Fibroblast of lung (primary cell): Measurements from ENCODE around the gene COP1. TPM values are rescaled to one million over a fixed set of nuclear protein-coding genes. Genes with fewer than 3 reads are reported as not detected.

Source experiments
- DNase-seq, 2 donors: peaks; one replicate each; pipeline versions ENCODE4 v3.0.0 to v3.0.0-alpha.2; 2010; ENCODE audit warnings: low read depth in 2 of 2
- H2AFZ ChIP-seq: 2 replicates; pipeline ENCODE4 v1.5.1; 2012; ENCODE audit warnings: low read length, control low read depth, inconsistent platforms
- H3K27ac ChIP-seq: 2 replicates; pipeline ENCODE4 v1.5.1; 2011; ENCODE audit warnings: low read length, control low read depth; ENCODE audit not compliant: insufficient read depth
- H3K27me3 ChIP-seq: 2 replicates; pipeline ENCODE4 v1.5.1; 2011; ENCODE audit warnings: mild to moderate bottlenecking, low read length; ENCODE audit not compliant: control insufficient read depth, insufficient read depth
- H3K36me3 ChIP-seq: 2 replicates; pipeline ENCODE4 v1.5.1; 2011; ENCODE audit warnings: low read length; ENCODE audit not compliant: control insufficient read depth, insufficient read depth
- H3K4me1 ChIP-seq: 2 replicates; pipeline ENCODE4 v1.5.1; 2011; ENCODE audit warnings: low read length; ENCODE audit not compliant: control insufficient read depth, insufficient read depth; ENCODE audit errors: extremely low read depth
- H3K4me2 ChIP-seq: 2 replicates; pipeline ENCODE4 v1.5.1; 2011; ENCODE audit warnings: low read length, control low read depth; ENCODE audit not compliant: insufficient read depth; ENCODE audit errors: extremely low read depth
- H3K4me3 ChIP-seq, 4 experiments: fragments of 200-600 bp in 1 of 4; sonication (generic) in 1 of 4; replicated peaks in 1 of 4; 2 replicates each; pipeline ENCODE4 v1.5.1; 2011 to 2016; ENCODE audit warnings: low read length in 4 of 4, low read depth in 3 of 4, mild to moderate bottlenecking in 3 of 4, control low read depth in 2 of 4, inconsistent platforms in 1 of 4, mixed read lengths in 1 of 4; ENCODE audit not compliant: insufficient read depth in 1 of 4; ENCODE audit errors: control extremely low read depth in 1 of 4
- H3K79me2 ChIP-seq: 2 replicates; pipeline ENCODE4 v1.5.1; 2012; ENCODE audit warnings: mild to moderate bottlenecking, low read length, inconsistent platforms; ENCODE audit not compliant: control insufficient read depth, insufficient read depth
- H3K9ac ChIP-seq: 2 replicates; pipeline ENCODE4 v1.5.1; 2011; ENCODE audit warnings: mild to moderate bottlenecking, low read length, control low read depth; ENCODE audit not compliant: insufficient read depth
- H3K9me3 ChIP-seq: 2 replicates; pipeline ENCODE4 v1.5.1; 2012; ENCODE audit warnings: low read depth, low read length; ENCODE audit not compliant: control insufficient read depth, insufficient read depth
- H4K20me1 ChIP-seq: 2 replicates; pipeline ENCODE4 v1.5.1; 2011; ENCODE audit warnings: low read length; ENCODE audit not compliant: control insufficient read depth, insufficient read depth; ENCODE audit errors: extremely low read depth
- EZH2 ChIP-seq: IDR thresholded peaks from 2 replicates; pipeline ENCODE4 v1.5.1; 2012; ENCODE audit warnings: low read length, control low read depth, mild to moderate bottlenecking; ENCODE audit errors: missing control alignments
- polyA plus RNA-seq, 2 donors: library from polyadenylated mRNA; depleted of rRNA in 1 of 2; stranded (reverse) in 1 of 2; unstranded in 1 of 2; fragments of >200 nt; gene quantifications; 2 replicates each; pipeline ENCODE4 v1.2.1, GENCODE V29; 2011 to 2012; ENCODE audit warnings: missing spikeins in 1 of 2
- total RNA-seq: library from RNA; depleted of rRNA; stranded (reverse); fragments of >200 nt; gene quantifications from 2 replicates; pipeline ENCODE4 v1.2.1, GENCODE V29; 2014
- TF ChIP-seq, protein P1 (sequence below), 2 donors: IDR thresholded peaks in 1 of 2; conservative IDR thresholded peaks in 1 of 2; 1 replicate in 1 of 2; 2 replicates in 1 of 2; pipeline ENCODE4 v1.5.1; 2011 to 2012; ENCODE audit warnings: low read length in 2 of 2, control low read depth in 1 of 2, inconsistent platforms in 1 of 2, low read depth in 1 of 2, mild to moderate bottlenecking in 1 of 2

The COP1 gene
- total and polyA plus RNA-seq, 2 donors (not counting 1 experiment from before 2014, with no cell fraction given): 42.0 to 48.1 TPM

DNA sequence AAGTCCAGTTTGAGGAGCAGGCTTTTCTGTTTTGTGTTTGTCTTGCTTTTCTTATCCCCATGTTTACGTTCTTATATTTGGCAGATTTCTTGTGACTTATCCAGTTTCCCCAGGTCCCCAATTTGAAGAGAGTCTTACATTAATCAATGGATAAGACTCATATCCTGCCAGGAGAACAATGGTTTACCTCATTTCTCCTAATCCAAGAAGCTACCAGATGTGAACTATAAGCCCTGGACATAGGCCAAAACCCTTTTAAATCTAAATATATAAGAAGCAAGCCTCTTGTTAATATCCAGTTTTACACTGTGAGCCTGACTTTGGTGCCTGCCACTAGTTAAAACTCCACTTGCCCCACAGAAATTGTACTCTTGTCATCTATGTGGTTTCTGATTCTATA lies 15.1 kb upstream of the COP1 start:
- DNase-seq: peak in 1 of 2 donors; percentile 6
- TF ChIP-seq, protein P1, sequence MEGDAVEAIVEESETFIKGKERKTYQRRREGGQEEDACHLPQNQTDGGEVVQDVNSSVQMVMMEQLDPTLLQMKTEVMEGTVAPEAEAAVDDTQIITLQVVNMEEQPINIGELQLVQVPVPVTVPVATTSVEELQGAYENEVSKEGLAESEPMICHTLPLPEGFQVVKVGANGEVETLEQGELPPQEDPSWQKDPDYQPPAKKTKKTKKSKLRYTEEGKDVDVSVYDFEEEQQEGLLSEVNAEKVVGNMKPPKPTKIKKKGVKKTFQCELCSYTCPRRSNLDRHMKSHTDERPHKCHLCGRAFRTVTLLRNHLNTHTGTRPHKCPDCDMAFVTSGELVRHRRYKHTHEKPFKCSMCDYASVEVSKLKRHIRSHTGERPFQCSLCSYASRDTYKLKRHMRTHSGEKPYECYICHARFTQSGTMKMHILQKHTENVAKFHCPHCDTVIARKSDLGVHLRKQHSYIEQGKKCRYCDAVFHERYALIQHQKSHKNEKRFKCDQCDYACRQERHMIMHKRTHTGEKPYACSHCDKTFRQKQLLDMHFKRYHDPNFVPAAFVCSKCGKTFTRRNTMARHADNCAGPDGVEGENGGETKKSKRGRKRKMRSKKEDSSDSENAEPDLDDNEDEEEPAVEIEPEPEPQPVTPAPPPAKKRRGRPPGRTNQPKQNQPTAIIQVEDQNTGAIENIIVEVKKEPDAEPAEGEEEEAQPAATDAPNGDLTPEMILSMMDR (conservative IDR thresholded peaks at IDR 0.05 in 1 of 2, IDR thresholded peaks at IDR 0.05 in 1 of 2; ENCODE audit: low read depth in 1 of 2, low read length in 2 of 2): no peak
- no peak for TF ChIP-seq EZH2
- no peaks in the 10 kb centered on the region for H3K9me3 ChIP-seq
- no peaks in the 10 kb centered on the region for H3K27me3 ChIP-seq
- no peak overlapping the region for H3K4me3 ChIP-seq
- H3K4me1 ChIP-seq: no peaks in the 10 kb centered on the region
- H3K9ac ChIP-seq: no peak overlapping the region
- no peaks in the 10 kb centered on the region for H3K79me2 ChIP-seq
- no peak overlapping the region for H2AFZ ChIP-seq
- no peak overlapping the region for H3K27ac ChIP-seq
- no peaks in the 10 kb centered on the region for H3K36me3 ChIP-seq
- H3K4me2 ChIP-seq: no peak overlapping the region
- H4K20me1 ChIP-seq: no peaks in the 10 kb centered on the region

DNA sequence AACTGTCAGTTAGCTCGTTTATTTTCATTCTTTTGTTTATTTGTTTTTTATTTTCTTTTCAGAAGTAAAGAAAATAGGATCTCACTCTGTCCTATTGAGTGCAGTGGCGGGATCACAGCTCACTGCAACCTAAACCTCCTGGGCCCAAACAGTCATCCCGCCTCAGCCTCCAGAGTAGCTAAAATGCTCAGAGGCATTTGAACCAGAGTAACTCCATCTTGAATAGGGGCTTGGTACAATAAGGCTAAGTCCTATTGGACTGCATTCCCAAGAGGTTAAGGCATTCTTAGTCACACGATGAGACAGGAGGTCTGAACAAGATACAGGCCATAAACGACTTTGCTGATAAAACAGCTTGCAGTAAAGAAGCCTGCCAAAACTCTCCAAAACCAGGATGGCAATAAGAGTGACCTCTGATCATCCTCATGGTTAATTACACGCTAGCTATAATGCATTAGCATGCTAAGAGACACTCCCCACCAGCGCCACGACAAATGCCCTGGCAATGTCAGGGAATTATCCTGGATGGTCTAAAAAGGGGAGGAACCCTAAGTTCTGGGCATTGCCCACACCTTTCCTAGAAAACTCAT lies 13.1 kb upstream of the COP1 start:
- Histone ChIP-seq H3K9me3 (no peaks in the 10 kb centered on the region), H2AFZ (no peak overlapping the region), H3K4me3 (no peak overlapping the region), H3K4me1 (no peaks in the 10 kb centered on the region), H3K79me2 (no peaks in the 10 kb centered on the region), H3K9ac (no peak overlapping the region), H3K4me2 (no peak overlapping the region), H3K27ac (no peak overlapping the region), H3K27me3 (no peaks in the 10 kb centered on the region), H3K36me3 (no peaks in the 10 kb centered on the region), H4K20me1 (no peaks in the 10 kb centered on the region)
- DNase-seq: no peak
- TF ChIP-seq, protein P1 (conservative IDR thresholded peaks at IDR 0.05 in 1 of 2, IDR thresholded peaks at IDR 0.05 in 1 of 2; ENCODE audit: low read depth in 1 of 2, low read length in 2 of 2): no peak
- no peak for TF ChIP-seq EZH2

DNA sequence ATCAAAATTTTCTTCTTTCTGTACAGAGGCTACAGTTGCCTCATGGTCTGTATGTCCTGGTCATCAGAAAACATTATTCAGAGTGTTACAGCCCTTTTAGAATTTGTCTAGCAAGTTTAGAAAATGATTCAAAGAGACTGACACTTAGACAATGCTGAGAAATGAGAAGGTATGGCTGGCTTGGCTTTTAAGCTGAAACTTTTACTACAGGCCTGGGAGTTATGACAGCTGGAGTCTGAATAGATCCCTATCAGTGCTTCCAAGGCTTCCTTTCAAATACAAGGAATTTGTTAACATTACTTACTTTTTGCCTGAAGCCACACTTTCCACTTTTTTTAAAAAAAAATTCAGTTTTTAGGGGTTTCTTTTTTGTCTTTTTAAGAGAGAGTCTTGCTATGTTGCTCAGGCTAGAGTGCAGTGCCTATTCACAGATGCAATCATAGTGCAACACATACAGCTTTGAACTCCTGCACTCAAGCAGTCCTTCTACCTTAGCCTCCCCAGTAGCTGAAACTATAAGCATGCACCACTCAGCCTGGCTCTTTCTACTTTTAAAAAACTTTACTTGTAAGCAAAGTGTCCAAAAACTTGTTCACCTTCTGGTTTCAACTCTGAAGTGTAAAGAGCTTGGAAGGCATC lies 10.5 kb upstream of the COP1 start:
- H3K9me3 ChIP-seq: no peaks in the 10 kb centered on the region
- no peak overlapping the region for H3K4me2 ChIP-seq
- no peak overlapping the region for H3K9ac ChIP-seq
- H2AFZ ChIP-seq: no peak overlapping the region
- H3K27me3 ChIP-seq: no peaks in the 10 kb centered on the region
- no peaks in the 10 kb centered on the region for H4K20me1 ChIP-seq
- TF ChIP-seq, protein P1 (conservative IDR thresholded peaks at IDR 0.05 in 1 of 2, IDR thresholded peaks at IDR 0.05 in 1 of 2; ENCODE audit: low read depth in 1 of 2, low read length in 2 of 2): no peak
- TF ChIP-seq EZH2: no peak
- no peak overlapping the region for H3K4me3 ChIP-seq
- no peak for DNase-seq
- H3K36me3 ChIP-seq: no peaks in the 10 kb centered on the region
- no peaks in the 10 kb centered on the region for H3K79me2 ChIP-seq
- H3K4me1 ChIP-seq: no peaks in the 10 kb centered on the region
- no peak overlapping the region for H3K27ac ChIP-seq
